Upper lobe of left lung (tissue), 4 donors: ENCODE measurements around the gene PEX11G.

Experiments
- CTCF ChIP-seq, 6 experiments: fragments of 450-650 bp in 4 of 6; fragments of 200-600 bp in 2 of 6; sonication (generic) in 2 of 6; IDR thresholded peaks; one replicate each; pipeline ENCODE4 v1.5.1; 2016 to 2019; ENCODE audit warnings: antibody characterized with exemption in 6 of 6
- EP300 ChIP-seq, 4 donors: sonication (generic); formaldehyde crosslinking; IDR thresholded peaks; one replicate each; pipeline ENCODE4 v1.5.1; 2017; ENCODE audit warnings: antibody characterized with exemption in 4 of 4, control low read depth in 2 of 4
- POLR2AphosphoS5 ChIP-seq, 2 donors: sonication (generic); formaldehyde crosslinking; IDR thresholded peaks; one replicate each; pipeline ENCODE4 v1.5.1; 2017; ENCODE audit warnings: antibody characterized with exemption in 2 of 2

GRCh38 chr19:7513809-7514642 lies 25.2 kb upstream of the PEX11G start:
- TF ChIP-seq CTCF (IDR thresholded peaks at IDR 0.05) (no peak), EP300 (IDR thresholded peaks at IDR 0.05) (no peak), POLR2AphosphoS5 (IDR thresholded peaks at IDR 0.05) (no peak)
